Measurements from ENCODE around the gene EEIG1.

Gene EEIG1

GRCh38 chr9:128001779-128002298 lies 21.1 kb upstream of the EEIG1 start (continued):
- no peak for TF ChIP-seq ZNF391 (tag by site-specific recombination; IDR thresholded peaks at IDR 0.05; ENCODE audit: borderline replicate concordance, low read depth)
- no peak for TF ChIP-seq ZNF510 (tag by site-specific recombination; IDR thresholded peaks at IDR 0.05; ENCODE audit: insufficient replicate concordance)
- TF ChIP-seq ZSCAN23 (tag by site-specific recombination; IDR thresholded peaks at IDR 0.05), result no peak

DNA sequence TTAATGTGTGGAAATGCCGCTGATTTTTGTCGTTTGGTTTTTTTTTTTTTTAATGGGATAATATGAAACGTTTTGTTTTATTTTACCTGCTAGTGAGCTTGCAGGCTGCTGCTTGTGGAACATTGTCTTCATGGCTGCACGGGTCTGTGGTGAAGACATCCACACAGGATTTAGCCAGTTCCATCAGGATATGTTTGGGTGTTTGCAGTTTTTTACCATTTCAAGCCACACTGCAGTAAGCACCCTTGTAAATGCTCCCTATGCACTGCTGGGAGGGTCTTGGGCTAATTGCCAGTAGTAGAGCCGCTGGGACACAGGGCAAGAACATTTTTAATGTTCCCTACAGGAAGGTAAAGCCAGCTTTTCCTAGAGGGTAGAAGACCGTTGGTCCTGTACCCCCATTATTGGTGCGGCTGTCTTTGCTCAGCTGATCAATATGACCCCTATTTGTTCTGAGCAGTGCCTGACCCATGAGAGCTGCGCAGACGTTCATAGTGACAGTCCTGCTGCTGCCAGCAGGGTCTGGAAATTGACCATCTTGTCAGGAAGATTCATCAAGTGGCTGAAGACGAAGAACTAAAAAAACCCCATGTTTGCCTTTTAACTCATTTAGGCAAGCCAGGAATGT lies 20.5 kb upstream of the EEIG1 start:
- Histone ChIP-seq H3K9me3 (ENCODE audit: control insufficient read depth, insufficient read depth, low read depth, low read length) (no peaks in the 10 kb centered on the region), H3K27ac (ENCODE audit: extremely low read depth, low read depth, low read length) (no peak overlapping the region), H3K36me3 (ENCODE audit: control insufficient read depth in 2 of 2, insufficient read depth in 1 of 2, low read length in 2 of 2) (no peaks in the 10 kb centered on the region), H3K4me1 (ENCODE audit: control insufficient read depth, insufficient read depth, low read length) (no peaks in the 10 kb centered on the region), H3K4me3 (ENCODE audit: low read depth, low read length) (no peak overlapping the region)
- TF ChIP-seq ZNF776 (tag by site-specific recombination; IDR thresholded peaks at IDR 0.05; ENCODE audit: borderline replicate concordance) (no peak), ZNF549 (tag by site-specific recombination; IDR thresholded peaks at IDR 0.05) (no peak)
- CTCF ChIA-PET, result interaction anchor here (0.6 to 2.0 kb wide), 5 partner anchors 16 to 58 kb away, joined by 3 to 5 read pairs (median 4); no protein-coding TSS in a partner anchor
- POLR2A ChIA-PET, result no interaction called here

DNA sequence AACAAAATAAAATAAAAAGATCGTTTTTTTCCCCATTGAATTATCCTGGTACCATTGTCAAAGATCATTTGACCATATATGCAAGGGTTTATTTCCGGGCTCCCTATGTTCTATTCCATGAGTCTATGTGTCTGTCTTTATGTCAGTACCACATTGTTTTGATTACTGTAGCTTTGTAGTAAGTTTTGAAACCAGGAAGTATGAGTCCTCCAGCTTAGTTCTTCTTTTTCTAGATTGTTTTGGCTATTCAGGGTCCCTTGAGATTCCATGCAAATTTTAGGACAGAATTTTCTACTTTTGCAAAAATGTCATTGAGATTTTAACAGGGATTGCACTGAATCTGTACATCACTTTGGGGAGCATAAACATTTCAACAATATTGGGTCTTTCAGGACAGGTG lies 18.7 kb upstream of the EEIG1 start:
- H3K36me3 ChIP-seq (ENCODE audit: control insufficient read depth in 2 of 2, insufficient read depth in 1 of 2, low read length in 2 of 2), result no peaks in the 10 kb centered on the region
- no peak overlapping the region for H3K27ac ChIP-seq (ENCODE audit: extremely low read depth, low read depth, low read length)
- H3K4me3 ChIP-seq (ENCODE audit: low read depth, low read length), result no peak overlapping the region
- TF ChIP-seq ZNF23 (tag by site-specific recombination; IDR thresholded peaks at IDR 0.05; ENCODE audit: borderline replicate concordance), result no peak
- no peak for TF ChIP-seq ZNF692 (tag by site-specific recombination; IDR thresholded peaks at IDR 0.05)
- TF ChIP-seq ZNF404 (tag by site-specific recombination; IDR thresholded peaks at IDR 0.05), result no peak
- no peak for TF ChIP-seq ZNF155 (tag by site-specific recombination; IDR thresholded peaks at IDR 0.05)
- TF ChIP-seq ZNF398 (tag by site-specific recombination; IDR thresholded peaks at IDR 0.05), result no peak
- no peak for TF ChIP-seq PBX3 (CRISPR knock-in tag; IDR thresholded peaks at IDR 0.05)
- TF ChIP-seq ZNF239 (tag by site-specific recombination; IDR thresholded peaks at IDR 0.05), result no peak
- no peak for TF ChIP-seq KLF8 (tag by site-specific recombination; IDR thresholded peaks at IDR 0.05)
- TF ChIP-seq ZBTB1 (tag by site-specific recombination; IDR thresholded peaks at IDR 0.05), result no peak
- no peak for TF ChIP-seq ZIC2 (tag by site-specific recombination; IDR thresholded peaks at IDR 0.05)
- no peak for TF ChIP-seq GLIS1 (tag by site-specific recombination; IDR thresholded peaks at IDR 0.05)
- no peak for TF ChIP-seq ZNF768 (tag by site-specific recombination; IDR thresholded peaks at IDR 0.05)
- TF ChIP-seq ZNF221 (tag by site-specific recombination; IDR thresholded peaks at IDR 0.05; ENCODE audit: borderline replicate concordance), result no peak
- TF ChIP-seq ZNF202 (tag by site-specific recombination; IDR thresholded peaks at IDR 0.05; ENCODE audit: borderline replicate concordance), result no peak
- TF ChIP-seq, protein P1, sequence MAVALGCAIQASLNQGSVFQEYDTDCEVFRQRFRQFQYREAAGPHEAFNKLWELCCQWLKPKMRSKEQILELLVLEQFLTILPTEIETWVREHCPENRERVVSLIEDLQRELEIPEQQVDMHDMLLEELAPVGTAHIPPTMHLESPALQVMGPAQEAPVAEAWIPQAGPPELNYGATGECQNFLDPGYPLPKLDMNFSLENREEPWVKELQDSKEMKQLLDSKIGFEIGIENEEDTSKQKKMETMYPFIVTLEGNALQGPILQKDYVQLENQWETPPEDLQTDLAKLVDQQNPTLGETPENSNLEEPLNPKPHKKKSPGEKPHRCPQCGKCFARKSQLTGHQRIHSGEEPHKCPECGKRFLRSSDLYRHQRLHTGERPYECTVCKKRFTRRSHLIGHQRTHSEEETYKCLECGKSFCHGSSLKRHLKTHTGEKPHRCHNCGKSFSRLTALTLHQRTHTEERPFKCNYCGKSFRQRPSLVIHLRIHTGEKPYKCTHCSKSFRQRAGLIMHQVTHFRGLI (tag by site-specific recombination; IDR thresholded peaks at IDR 0.05), result no peak
- CTCF ChIA-PET, result interaction anchor here (0.6 to 1.7 kb wide), 6 partner anchors 18 to 118 kb away, joined by 3 to 5 read pairs (median 3); no protein-coding TSS in a partner anchor
- H3K9me3 ChIP-seq (ENCODE audit: control insufficient read depth, insufficient read depth, low read depth, low read length), result no peaks in the 10 kb centered on the region
- POLR2A ChIA-PET, result interaction anchor here (1.4 kb wide), 1 partner anchor 18 kb away, joined by 6 read pairs; the partner anchor contains the start of gene EEIG1
- no peaks in the 10 kb centered on the region for H3K4me1 ChIP-seq (ENCODE audit: control insufficient read depth, insufficient read depth, low read length)

Measured in HEK293 (cell line).